Muscle of arm (tissue), 12 donors: ENCODE measurements around the gene RASA4B. TPM values are rescaled to one million over a fixed set of nuclear protein-coding genes. Genes with fewer than 3 reads are reported as not detected.
"Not testable (repeated sequence)": the region's sequence is repeated elsewhere in the genome, so short reads cannot be mapped to it uniquely, and the experiment has no call there.

Source experiments
- DNase-seq: peaks from one replicate; pipeline ENCODE4 v3.0.0-alpha.2; 2013
- polyA plus RNA-seq, 12 donors: library from polyadenylated mRNA; unstranded; fragments of 120-200 nt; gene quantifications; one replicate each; pipeline ENCODE4 v1.2.1, GENCODE V29; 2013; ENCODE audit not compliant: insufficient read length in 12 of 12

Gene RASA4B
- polyA plus RNA-seq, 12 donors: 5.0 to 29.2 (median 10.1) TPM; not detected in 1

DNA sequence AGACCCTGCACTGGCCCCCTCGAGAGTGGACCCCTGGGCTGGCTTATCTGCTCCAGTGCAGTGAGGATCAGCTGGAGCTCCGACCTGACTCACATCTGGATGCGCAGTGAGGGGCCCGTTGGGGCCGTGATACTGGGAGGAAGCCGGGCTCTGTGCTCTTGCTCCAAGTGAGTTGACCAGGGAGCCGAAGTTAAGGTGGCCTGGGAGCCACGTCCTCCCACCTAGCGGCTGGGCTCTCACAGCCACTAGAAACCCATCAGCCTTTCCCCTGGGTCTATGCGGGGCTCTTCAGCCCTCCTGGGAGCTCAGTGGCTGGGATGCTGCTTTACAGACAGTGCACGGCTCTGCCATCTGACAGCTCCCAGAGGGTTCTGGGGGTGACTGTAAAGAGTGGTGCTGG is 62.0 kb downstream of the RASA4B start:
- DNase-seq: no peak

DNA sequence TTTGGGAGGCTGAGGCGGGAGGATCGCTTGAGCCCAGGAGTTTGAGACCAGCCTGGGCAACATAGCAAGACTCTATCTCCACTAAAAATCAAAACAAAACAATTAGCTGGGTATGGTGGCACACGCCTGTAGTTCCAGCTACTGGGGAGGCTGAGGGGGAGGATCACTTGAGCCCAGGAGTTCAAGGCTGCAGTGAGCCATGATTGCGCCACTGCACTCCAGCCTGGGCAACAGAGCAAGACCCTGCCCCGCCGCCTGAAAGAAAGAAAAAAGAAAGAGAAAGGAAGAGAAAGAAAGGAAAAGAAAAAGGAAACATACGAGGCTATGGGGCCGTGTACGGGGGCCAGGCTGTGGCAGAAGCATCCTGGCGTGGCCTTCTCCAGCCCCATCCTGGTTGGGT is 62.6 kb downstream of the RASA4B start:
- DNase-seq: not testable (repeated sequence)

DNA sequence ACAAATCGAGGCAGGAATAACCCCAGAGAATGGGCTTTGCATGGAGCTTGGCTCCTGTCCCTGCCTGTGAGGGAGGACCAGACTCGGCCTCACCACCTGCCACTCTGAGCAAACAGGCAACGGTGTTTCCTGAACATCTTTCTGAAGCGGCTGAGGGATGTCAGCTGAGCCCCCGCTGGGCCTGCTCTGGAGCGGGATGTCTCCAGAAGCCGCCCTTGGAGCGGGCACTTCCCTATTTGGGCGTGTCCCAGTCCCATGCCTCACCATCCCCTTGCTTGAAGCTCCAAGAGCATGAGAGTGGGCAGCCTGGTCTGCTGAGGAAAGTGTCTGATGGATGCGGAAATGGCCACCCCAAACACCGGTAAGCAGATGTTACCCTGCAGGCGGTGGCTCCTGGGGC is 63.1 kb downstream of the RASA4B start:
- no peak for DNase-seq

DNA sequence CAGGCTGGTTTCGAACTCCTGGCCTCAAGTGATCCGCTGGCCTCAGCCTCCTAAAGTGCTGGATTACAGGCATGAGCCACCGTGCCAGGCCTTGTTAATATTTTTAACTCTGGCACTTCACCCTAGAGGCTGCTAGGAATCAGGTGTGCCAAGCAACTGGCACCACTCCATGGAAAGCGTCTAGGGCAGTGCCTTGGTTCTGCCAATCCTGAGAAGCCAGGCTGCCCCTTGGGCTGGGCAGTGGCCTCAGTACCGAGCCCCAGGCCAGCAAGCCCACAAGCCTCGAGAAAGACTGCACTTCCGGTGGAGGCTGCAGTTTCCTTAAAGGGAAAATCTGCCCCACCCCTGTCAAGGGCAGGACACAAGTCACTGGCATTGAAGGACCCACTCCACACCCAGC is 64.3 kb downstream of the RASA4B start:
- DNase-seq: no peak

DNA sequence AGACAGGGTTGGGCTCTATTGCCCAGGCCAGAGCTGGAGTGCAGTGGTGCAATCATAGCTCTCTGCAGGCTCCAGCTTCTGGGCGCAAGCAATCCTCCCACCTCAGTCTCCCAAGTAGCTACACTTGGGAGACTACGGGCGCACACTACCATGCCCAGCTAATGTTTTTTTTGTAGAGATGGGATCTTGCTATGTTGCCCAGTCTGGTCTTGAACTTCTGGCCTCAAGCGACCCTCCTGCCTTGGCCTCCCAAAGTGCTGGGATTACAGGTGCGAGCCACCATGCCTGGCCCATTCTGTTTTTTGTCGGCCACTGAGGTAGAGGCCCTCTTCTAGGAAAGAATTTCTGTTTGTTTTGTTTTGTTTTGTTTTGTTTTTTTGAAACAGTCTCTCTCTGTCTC is 65.1 kb downstream of the RASA4B start:
- no peak for DNase-seq

DNA sequence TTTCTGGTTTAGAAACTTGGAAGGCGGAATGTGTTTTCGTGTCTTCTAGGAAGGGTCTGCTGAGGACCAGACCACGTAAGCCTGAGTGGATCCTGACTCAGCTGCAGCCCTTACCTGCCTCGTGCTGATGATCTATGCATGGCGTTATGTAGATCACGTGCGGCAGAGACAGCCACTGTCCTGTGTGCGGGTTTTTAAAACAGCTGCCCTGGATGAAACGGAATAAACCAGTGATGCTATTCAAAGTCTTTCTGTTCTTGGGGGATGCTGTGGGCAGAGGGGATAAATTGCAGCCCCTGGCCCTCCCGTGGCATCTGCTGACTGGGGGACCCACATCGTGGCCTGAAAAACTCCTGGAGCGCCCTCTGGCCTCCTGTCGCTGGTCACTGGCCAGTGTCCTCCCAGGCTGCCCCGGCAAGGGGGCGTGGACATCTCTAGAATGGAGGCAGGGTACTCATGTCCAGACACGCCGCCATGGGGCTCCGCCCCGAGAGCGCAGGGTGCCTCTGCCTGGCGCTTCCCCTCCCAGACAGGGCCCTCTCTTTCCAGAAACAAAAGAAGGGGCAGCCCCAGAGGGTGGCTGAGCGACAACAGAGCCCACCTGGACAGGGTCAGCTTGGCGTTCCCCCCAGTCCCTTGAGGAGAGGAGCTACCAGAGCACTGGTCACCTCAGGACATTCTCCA is 66.1 kb downstream of the RASA4B start:
- no peak for DNase-seq

DNA sequence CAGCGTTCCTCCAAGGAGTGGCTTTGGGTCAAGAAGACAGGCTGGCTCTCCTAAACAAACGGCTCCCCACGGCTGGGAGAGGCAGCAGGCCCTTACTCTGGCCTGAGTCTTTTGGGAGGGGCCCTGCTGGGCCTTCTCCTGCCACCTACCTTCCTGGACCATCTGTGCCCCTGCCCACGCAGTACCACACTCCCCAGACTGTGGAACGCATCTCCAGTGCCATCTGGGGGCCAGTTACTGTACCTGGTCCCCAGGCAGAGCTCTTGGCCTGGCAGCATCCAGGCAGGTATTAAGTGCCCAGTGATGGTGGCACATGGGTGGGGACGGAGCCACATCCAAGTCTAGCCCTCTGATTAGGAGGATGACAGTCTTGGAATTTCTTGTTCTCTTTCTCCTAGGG is 67.3 kb downstream of the RASA4B start:
- no peak for DNase-seq

DNA sequence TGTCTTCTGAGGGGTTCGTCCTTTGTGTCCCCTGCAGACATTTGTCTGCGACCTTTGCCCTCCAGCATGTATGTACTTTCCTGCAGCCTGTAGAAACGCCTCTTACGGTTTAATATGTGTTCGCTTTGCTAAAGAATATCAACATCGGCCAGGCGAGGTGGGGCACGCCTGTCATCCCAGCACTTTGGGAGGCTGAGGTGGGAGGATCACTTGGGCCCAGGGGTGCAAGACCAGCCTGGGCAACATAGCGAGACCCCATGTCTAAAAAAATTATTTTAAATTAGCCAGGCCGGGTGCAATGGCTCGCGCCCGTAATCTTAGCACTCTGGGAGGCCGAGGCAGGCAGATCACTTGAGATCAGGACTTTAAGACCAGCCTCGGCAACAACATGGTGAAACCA is 68.4 kb downstream of the RASA4B start:
- no peak for DNase-seq

DNA sequence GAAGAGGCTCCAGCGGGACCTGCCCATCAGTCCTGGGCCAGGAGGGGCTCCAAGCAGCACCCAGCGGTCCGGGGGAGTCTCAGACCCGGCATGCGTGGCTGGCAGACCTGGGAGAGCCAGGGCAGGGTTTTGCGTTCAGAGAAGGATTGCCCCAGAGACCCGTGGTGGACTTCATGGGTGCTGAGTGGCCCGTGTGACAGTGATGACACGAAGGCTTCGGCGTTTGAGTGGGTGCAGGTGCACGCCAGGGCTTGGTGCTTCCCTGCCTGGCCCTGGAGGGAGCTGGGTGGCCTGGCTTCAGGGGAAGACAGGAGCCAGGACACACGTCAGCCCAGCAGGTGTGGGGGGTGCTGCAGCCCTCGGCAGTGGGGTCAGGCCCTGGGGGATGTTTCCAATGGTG is 70.3 kb downstream of the RASA4B start:
- no peak for DNase-seq

DNA sequence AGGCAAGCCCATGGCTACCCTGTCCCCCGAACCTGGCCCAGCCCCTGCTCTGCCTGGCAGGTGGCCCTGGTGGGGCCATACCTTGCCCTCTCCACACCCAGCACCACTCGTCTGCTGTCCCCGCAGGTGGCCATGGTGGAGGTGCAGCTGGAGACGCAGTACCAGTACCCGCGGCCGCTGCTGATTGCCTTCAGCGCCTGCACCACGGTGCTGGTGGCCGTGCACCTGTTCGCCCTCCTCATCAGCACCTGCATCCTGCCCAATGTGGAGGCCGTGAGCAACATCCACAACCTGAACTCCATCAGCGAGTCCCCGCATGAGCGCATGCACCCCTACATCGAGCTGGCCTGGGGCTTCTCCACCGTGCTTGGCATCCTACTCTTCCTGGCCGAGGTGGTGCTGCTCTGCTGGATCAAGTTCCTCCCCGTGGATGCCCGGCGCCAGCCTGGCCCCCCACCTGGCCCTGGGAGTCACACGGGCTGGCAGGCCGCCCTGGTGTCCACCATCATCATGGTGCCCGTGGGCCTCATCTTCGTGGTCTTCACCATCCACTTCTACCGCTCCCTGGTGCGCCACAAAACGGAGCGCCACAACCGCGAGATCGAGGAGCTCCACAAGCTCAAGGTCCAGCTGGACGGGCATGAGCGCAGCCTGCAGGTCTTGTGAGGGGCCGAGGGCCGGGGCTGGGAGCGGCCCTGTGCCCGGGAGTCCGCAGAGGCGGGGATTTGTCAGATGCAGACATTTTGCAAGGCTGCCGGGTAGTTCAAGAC is 71.0 kb downstream of the RASA4B start:
- no peak for DNase-seq

DNA sequence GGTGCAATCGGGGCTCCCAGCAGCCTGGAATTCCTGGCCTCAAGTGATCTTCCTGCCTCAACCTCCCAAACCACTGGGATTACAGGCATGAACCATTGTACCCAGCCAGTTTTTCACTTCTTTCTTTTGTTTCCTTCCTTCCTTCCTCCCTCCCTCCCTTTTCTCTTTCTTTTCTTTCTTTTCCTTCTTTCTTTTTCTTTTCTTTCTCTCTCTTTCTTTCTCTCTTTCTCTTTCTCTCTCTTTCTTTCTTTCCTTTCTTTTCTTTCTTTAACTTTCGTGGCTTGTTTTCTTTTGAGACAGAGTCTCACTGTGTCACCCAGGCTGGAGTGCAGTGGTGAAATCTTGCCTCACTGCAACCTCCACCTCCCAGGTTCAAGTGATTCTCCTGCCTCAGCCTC is 71.9 kb downstream of the RASA4B start:
- DNase-seq: no peak

DNA sequence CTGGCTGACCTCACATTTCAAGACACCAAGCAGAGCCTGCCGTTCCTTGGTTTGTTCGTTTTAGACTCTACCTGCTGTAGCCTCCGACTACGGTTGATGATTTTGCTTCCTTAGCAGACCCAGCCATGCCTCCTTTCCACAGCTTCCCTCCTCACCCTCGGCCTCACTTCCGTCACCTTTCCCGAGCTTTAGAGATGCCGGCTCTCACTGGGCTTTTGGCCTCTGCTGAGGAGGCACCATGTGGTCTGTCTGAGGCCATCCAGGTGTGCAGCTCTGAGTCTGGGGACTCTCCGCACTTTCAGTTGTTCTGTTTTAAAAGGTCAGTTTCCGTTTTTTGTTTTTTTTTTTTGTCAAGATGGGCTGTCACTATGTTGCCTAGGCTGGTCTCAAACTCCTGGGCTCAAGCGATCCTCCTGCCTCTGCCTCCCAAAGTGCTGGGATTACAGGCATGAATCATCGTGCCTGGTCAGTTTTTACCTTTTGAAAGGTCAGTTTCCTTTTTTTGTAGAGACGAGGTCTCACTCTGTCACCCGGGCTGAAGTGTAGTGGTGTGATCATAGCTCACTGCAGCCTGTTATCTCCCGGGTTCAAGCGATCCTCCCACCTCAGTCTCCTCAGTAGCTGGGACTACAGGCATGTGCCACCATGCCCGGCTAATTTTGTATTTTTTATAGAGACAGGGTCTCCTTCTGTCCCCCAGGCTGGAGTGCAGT is 72.5 kb downstream of the RASA4B start:
- DNase-seq: no peak

DNA sequence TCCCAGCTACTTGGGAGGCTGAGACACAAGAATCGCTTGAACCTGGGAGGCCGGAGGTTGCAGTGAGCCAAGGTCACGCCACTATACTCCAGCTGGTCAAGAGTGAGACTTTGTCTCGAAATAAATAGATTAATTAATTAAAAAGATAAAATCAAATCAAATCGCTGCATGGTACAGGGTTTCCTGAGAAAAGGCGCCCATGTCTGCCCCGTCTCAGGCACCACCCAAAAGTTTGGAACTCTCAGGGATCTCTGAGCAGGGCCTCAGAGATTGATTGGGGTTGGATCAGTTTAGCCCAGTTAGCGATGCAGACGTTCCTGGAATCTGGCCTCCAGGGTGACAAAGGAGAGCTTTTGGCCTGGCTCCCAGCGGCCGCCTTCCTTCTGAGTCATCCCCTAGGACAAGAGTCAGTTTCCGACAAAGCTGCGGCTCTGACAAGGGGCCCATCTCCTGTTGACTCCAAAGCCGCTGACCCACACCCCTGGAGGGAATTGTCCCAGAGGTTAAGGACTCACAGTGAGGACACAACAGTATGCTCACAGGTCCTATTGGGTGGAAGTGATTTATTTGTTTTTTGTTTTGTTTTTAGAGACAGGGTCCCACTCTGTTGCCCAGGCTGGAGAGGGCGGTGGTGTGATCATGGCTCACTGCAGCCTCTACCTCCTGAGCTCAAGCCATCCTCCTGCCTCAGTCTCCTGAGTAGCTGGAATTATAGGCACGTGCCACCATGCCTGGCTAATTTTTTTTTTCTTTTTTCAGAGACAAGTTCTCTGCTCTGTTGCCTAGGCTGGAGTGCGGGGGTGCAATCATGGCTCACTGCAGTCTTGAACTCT is 77.4 kb downstream of the RASA4B start:
- no peak for DNase-seq

DNA sequence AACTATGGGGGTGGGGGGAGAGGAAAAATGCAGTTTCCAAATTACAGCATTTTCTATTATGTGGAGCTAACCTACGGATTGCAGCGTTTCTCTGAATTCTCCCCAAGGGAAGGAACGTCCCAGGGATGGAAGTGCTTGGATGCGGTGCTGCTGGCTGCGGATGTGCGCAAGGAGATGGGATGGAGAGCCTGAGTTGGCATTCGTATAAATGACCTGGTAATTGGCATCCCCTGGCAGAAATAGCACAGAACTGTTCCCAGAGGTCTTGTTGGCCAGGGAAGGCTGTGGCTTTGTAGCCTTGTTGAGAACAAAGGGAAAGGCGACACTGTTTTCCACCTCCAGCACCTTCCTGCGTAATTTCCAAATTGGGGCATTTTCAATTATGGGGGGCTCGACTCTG is 81.5 kb downstream of the RASA4B start:
- DNase-seq: no peak

DNA sequence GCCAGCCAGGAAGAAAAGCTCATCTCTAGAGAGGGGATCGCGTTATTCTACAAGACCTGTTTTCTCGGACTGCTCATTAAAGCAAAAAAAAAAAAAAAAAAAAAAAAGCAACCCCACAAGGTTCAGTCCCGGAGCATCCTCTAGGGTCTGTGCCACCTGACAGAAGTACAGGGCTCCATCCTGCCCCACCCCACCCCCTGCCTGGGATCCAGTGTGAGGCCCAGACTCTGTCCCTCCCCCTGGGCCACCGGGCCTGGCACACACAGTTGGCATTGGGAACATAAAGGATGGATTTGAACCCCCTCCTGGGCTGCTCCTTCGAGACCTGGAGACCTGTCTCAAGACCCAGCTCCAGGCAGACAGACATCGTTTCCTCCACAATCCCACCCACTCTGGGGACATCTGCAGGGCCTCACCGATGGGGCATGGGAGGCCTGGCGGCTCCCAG is 83.5 kb downstream of the RASA4B start:
- DNase-seq: no peak

DNA sequence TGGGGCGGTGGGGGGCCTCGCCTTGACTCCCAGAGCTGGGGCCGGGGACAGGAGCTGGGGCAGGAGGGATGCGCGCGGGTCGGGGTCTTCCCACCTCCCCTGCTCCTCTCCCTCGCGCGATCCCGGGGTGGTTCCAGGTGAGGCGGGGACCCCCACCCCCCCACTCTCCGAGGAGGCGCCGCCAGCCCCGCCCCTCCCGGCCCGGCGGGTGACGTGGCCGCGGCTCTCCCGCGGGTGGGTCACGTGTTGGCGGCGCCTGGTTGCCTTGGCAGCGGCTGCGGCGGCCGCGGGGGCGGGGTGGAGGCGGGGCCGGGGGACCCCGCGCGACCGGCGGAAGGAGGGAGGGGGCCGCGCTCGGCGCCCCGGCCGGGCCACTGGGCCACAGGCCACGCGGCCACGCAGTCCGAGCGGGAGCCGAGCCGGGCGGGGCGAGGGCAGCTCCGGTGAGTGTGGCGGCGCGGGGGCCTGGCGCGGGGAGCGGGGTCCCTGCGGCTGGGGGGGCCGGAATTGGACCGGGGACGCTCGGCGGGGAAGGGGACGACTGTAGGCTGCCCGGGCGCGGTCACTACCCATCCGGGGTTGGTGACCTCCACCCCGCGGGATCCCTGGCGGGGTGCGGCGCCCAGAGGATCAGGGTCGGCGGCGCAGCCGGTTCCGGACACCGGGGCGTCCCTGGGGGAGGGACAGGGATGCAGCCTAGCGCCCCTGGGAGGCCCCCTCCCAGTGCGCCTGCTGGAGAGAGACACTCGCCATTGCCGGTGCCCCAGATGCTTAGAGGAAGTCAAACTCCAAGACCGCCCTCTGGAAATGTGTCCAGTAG is 84.1 kb downstream of the RASA4B start, which contains the start of gene ORAI2:
TSS of gene ORAI2 (plus strand) at position 357 of the 820 bp plus-strand sequence. CDS start 5,382 bp downstream, outside the sequence.
- DNase-seq: peak; percentile 70
